DMS53 (cell line): Measurements from ENCODE around the gene SLC43A2.
A peak's percentile ranks its signal among the peaks of the same experiment; 100 is the strongest.
"Not testable (repeated sequence)": the region's sequence is repeated elsewhere in the genome, so short reads cannot be mapped to it uniquely, and the experiment has no call there.

Experiments
- DNase-seq: peaks from one replicate; lab custom pipeline; 2025; lab: John Stamatoyannopoulos, UW

The SLC43A2 gene

GRCh38 chr17:1535737-1536136 is 92.9 kb downstream of the SLC43A2 start:
- DNase-seq = no peak

GRCh38 chr17:1533661-1534325 is 94.8 kb downstream of the SLC43A2 start:
- DNase-seq = no peak

- DNase-seq = peak; percentile 49
Measured at GRCh38 chr17:1532836-1533602, 95.6 kb downstream of the SLC43A2 start.

- peak; percentile 23 for DNase-seq
Measured at GRCh38 chr17:1529863-1530262, 98.8 kb downstream of the SLC43A2 start.

GRCh38 chr17:1526876-1527275 is 101.8 kb downstream of the SLC43A2 start:
- DNase-seq = not testable (repeated sequence)

GRCh38 chr17:1522626-1523025 is 106.0 kb downstream of the SLC43A2 start:
- DNase-seq = no peak

GRCh38 chr17:1521086-1521640 is 107.5 kb downstream of the SLC43A2 start:
- no peak for DNase-seq

GRCh38 chr17:1519678-1520077 is 109.0 kb downstream of the SLC43A2 start:
- no peak for DNase-seq
